IMR-90 (cell line): ENCODE measurements around the gene LPGAT1. TPM values are rescaled to one million over a fixed set of nuclear protein-coding genes. Genes with fewer than 3 reads are reported as not detected.

Experiments used
- ATAC-seq: fragments of 200-7000 bp; cut with Tn5 transposase; 2 replicates; pipeline ENCODE4 v1.9.1; 2020; ENCODE audit warnings: low read depth, mild to moderate bottlenecking, moderate library complexity
- BruUV-seq: library from RNA; stranded (reverse); fragments of 400-500 nt; replicated peaks from 2 replicates; lab custom pipeline; 2021; lab: Mats Ljungman, UMichigan
- CTCF ChIA-PET: fragments of 300-600 bp; formaldehyde crosslinking; extraction: SDS; loops from one replicate; lab custom pipeline; 2021; ENCODE audit warnings: antibody characterized with exemption; lab: Yijun Ruan, JAX
- POLR2A ChIA-PET: fragments of 300-600 bp; sonication (Branson Sonifier 250); formaldehyde crosslinking; loops from one replicate; lab custom pipeline; 2022; ENCODE audit warnings: antibody characterized with exemption; ENCODE audit not compliant: unreplicated experiment; lab: Charles Lee
- DNase-seq: peaks from one replicate; pipeline ENCODE4 v3.0.0; 2013
- H2AFZ ChIP-seq: replicated peaks from 2 replicates; pipeline ENCODE3; 2013; ENCODE audit warnings: low read length, mild to moderate bottlenecking; ENCODE audit not compliant: poor library complexity
- H2AK5ac ChIP-seq: 2 replicates; pipeline ENCODE4 v1.6.1; 2013; ENCODE audit warnings: low read depth, low read length, inconsistent platforms
- H2AK9ac ChIP-seq: replicated peaks from 2 replicates; pipeline ENCODE3; 2013; ENCODE audit warnings: mild to moderate bottlenecking, low read depth, low read length, moderate library complexity; ENCODE audit not compliant: poor library complexity
- H2BK120ac ChIP-seq: 2 replicates; pipeline ENCODE4 v1.6.1; 2013; ENCODE audit warnings: low read depth, low read length, inconsistent platforms
- H2BK15ac ChIP-seq: 3 replicates; pipeline ENCODE4 v1.6.1; 2013; ENCODE audit warnings: low read depth, low read length, inconsistent platforms
- H2BK20ac ChIP-seq: 2 replicates; pipeline ENCODE4 v1.6.1; 2013; ENCODE audit warnings: low read depth, mild to moderate bottlenecking, inconsistent platforms, low read length, moderate library complexity
- H2BK5ac ChIP-seq: 2 replicates; pipeline ENCODE4 v1.6.1; 2013; ENCODE audit warnings: mild to moderate bottlenecking, low read depth, low read length, inconsistent platforms; ENCODE audit not compliant: poor library complexity, severe bottlenecking
- H3K14ac ChIP-seq: replicated peaks from 2 replicates; pipeline ENCODE4 v1.6.1; 2013; ENCODE audit warnings: low read depth, low read length, inconsistent platforms
- H3K18ac ChIP-seq: 2 replicates; pipeline ENCODE4 v1.6.1; 2013; ENCODE audit warnings: low read depth, low read length, control low read depth
- H3K23ac ChIP-seq: 2 replicates; pipeline ENCODE4 v1.6.1; 2013; ENCODE audit warnings: low read depth, low read length, inconsistent platforms
- H3K27ac ChIP-seq: 2 replicates; pipeline ENCODE4 v1.5.1; 2013; ENCODE audit warnings: mild to moderate bottlenecking, control low read depth, low read length; ENCODE audit not compliant: insufficient read depth
- H3K27me3 ChIP-seq: 2 replicates; pipeline ENCODE4 v1.6.1; 2013; ENCODE audit warnings: low read length; ENCODE audit not compliant: control insufficient read depth, insufficient read depth
- H3K36me3 ChIP-seq: 2 replicates; pipeline ENCODE4 v1.6.1; 2013; ENCODE audit warnings: low read length, mixed read lengths; ENCODE audit not compliant: control insufficient read depth, insufficient read depth
- H3K4ac ChIP-seq: 2 replicates; pipeline ENCODE4 v1.6.1; 2013; ENCODE audit warnings: low read depth, low read length, inconsistent platforms
- H3K4me1 ChIP-seq: 2 replicates; pipeline ENCODE4 v1.6.1; 2013; ENCODE audit warnings: low read length, mixed read lengths; ENCODE audit not compliant: control insufficient read depth, insufficient read depth
- H3K4me2 ChIP-seq: 2 replicates; pipeline ENCODE4 v1.6.1; 2013; ENCODE audit warnings: low read depth, mild to moderate bottlenecking, control low read depth, low read length, moderate library complexity
- H3K4me3 ChIP-seq: 2 replicates; pipeline ENCODE4 v1.5.1; 2013; ENCODE audit warnings: low read depth, mild to moderate bottlenecking, control low read depth, low read length, moderate library complexity; ENCODE audit not compliant: insufficient read depth
- H3K56ac ChIP-seq: 2 replicates; pipeline ENCODE4 v1.6.1; 2013; ENCODE audit warnings: low read length, inconsistent platforms; ENCODE audit not compliant: insufficient read depth; ENCODE audit errors: extremely low read depth
- H3K79me1 ChIP-seq, 2 experiments: 2 replicates each; pipeline ENCODE4 v1.6.1; 2013; ENCODE audit warnings: low read length in 2 of 2, inconsistent platforms in 1 of 2, low read depth in 1 of 2
- H3K9ac ChIP-seq: 2 replicates; pipeline ENCODE4 v1.6.1; 2013; ENCODE audit warnings: low read depth, low read length, control low read depth
- H3K9me1 ChIP-seq: 2 replicates; pipeline ENCODE4 v1.6.1; 2013; ENCODE audit warnings: low read length, inconsistent platforms; ENCODE audit not compliant: insufficient read depth
- H3K9me3 ChIP-seq: 2 replicates; pipeline ENCODE4 v1.6.1; 2013; ENCODE audit warnings: low read length; ENCODE audit not compliant: control insufficient read depth, insufficient read depth
- H4K20me1 ChIP-seq: 2 replicates; pipeline ENCODE4 v1.6.1; 2013; ENCODE audit warnings: low read length, inconsistent platforms; ENCODE audit not compliant: insufficient read depth
- H4K5ac ChIP-seq: 2 replicates; pipeline ENCODE4 v1.6.1; 2013; ENCODE audit warnings: mild to moderate bottlenecking, low read depth, low read length, control low read depth
- H4K8ac ChIP-seq, 2 experiments: 2 replicates each; pipeline ENCODE4 v1.6.1; 2013; ENCODE audit warnings: low read depth in 2 of 2, low read length in 2 of 2, control low read depth in 1 of 2, inconsistent platforms in 1 of 2
- H4K91ac ChIP-seq: 2 replicates; pipeline ENCODE4 v1.6.1; 2013; ENCODE audit warnings: low read depth, low read length, inconsistent platforms; ENCODE audit not compliant: insufficient read depth
- BHLHE40 ChIP-seq: fragments of 150-350 bp; IDR thresholded peaks from 2 replicates; pipeline ENCODE4 v1.6.1; 2016; ENCODE audit warnings: mild to moderate bottlenecking, low read depth, low read length
- CEBPB ChIP-seq: IDR thresholded peaks from 2 replicates; pipeline ENCODE4 v1.6.1; 2012; ENCODE audit warnings: low read depth, low read length, improper control_type of control experiment
- CHD1 ChIP-seq: IDR thresholded peaks from 2 replicates; pipeline ENCODE4 v1.6.1; 2012; ENCODE audit warnings: low read depth, low read length, improper control_type of control experiment
- CTCF ChIP-seq: conservative IDR thresholded peaks from 2 replicates; pipeline ENCODE4 v1.5.1; 2012; ENCODE audit warnings: mild to moderate bottlenecking, low read depth, low read length, improper control_type of control experiment
- FOS ChIP-seq: fragments of 150-350 bp; IDR thresholded peaks from 2 replicates; pipeline ENCODE4 v1.6.1; 2016; ENCODE audit warnings: low read depth, low read length
- MAFK ChIP-seq: IDR thresholded peaks from 2 replicates; pipeline ENCODE4 v1.6.1; 2012; ENCODE audit warnings: low read depth, low read length, improper control_type of control experiment
- MAZ ChIP-seq: IDR thresholded peaks from 2 replicates; pipeline ENCODE4 v1.6.1; 2012; ENCODE audit warnings: low read depth, mild to moderate bottlenecking, low read length, improper control_type of control experiment, moderate library complexity, borderline replicate concordance
- MXI1 ChIP-seq: IDR thresholded peaks from 2 replicates; pipeline ENCODE4 v1.6.1; 2012; ENCODE audit warnings: low read depth, mild to moderate bottlenecking, low read length, moderate library complexity, borderline replicate concordance
- NFE2L2 ChIP-seq: fragments of 150-350 bp; IDR thresholded peaks from 2 replicates; pipeline ENCODE4 v1.6.1; 2016; ENCODE audit warnings: low read depth, mild to moderate bottlenecking, low read length
- POLR2A ChIP-seq: IDR thresholded peaks from 2 replicates; pipeline ENCODE4 v1.6.1; 2012; ENCODE audit warnings: mild to moderate bottlenecking, low read depth, low read length
- RAD21 ChIP-seq: IDR thresholded peaks from 2 replicates; pipeline ENCODE4 v1.6.1; 2012; ENCODE audit warnings: low read length, improper control_type of control experiment
- RCOR1 ChIP-seq: IDR thresholded peaks from 2 replicates; pipeline ENCODE4 v1.6.1; 2012; ENCODE audit warnings: mild to moderate bottlenecking, low read length, improper control_type of control experiment; ENCODE audit not compliant: insufficient replicate concordance
- RFX5 ChIP-seq: IDR thresholded peaks from 2 replicates; pipeline ENCODE4 v1.8.0; 2012; ENCODE audit warnings: low read depth, mild to moderate bottlenecking, low read length, moderate library complexity
- SMC3 ChIP-seq: fragments of 150-350 bp; IDR thresholded peaks from 2 replicates; pipeline ENCODE4 v1.6.1; 2016; ENCODE audit warnings: low read depth, mild to moderate bottlenecking, antibody characterized with exemption, low read length, moderate library complexity
- WGBS, 2 experiments: methylation state at CpG; one replicate each; pipeline versions ENCODE4 v1.1.5 to v1.1.7; 2013; ENCODE audit warnings: missing lambda C conversion rate in 2 of 2; ENCODE audit not compliant: insufficient read length in 1 of 2; ENCODE audit errors: extremely low coverage in 2 of 2; 5-methylcytosine and 5-hydroxymethylcytosine counted together
- dilution Hi-C: fragments of 300-500 bp; cut with HindIII; formaldehyde crosslinking; loops from one replicate; pipeline ENCODE4 v1.14.3; 2018; ENCODE audit warnings: low sequenced_read_pairs; ENCODE audit not compliant: unreplicated experiment
- in situ Hi-C: fragments of 300-500 bp; cut with MboI; formaldehyde crosslinking; loops from 3 replicates; pipeline ENCODE4 v1.14.3; 2019; ENCODE audit warnings: low sequenced_read_pairs, inconsistent platforms, mixed read lengths
- intact Hi-C: fragments of 100-400 bp; cut with micrococcal nuclease; formaldehyde crosslinking; loops from 2 replicates; pipeline ENCODE4 v1.10.0; 2022
- polyA plus RNA-seq, 3 experiments: library from polyadenylated mRNA; depleted of rRNA; stranded (reverse); fragments of >200 nt; gene quantifications; 2 replicates each; pipeline ENCODE4 v1.2.3, GENCODE V29; 2012; ENCODE audit warnings: low replicate concordance in 1 of 3
- total RNA-seq: library from RNA; depleted of rRNA; stranded (reverse); fragments of >200 nt; gene quantifications from 2 replicates; pipeline ENCODE4 v1.2.3, GENCODE V29; 2012
- TF ChIP-seq, protein P1 (sequence below): fragments of 150-350 bp; IDR thresholded peaks from 2 replicates; pipeline ENCODE4 v1.6.1; 2016; ENCODE audit warnings: low read depth, mild to moderate bottlenecking, low read length, moderate library complexity, borderline replicate concordance

Gene LPGAT1
- total and polyA plus RNA-seq, 2 of the 4 experiments (the other 2 are of a cell fraction): 6.7 to 13.6 TPM

- H3K4ac ChIP-seq: no peak overlapping the region
- H2BK120ac ChIP-seq: no peak overlapping the region
- H3K36me3 ChIP-seq: no peaks in the 10 kb centered on the region
- H3K4me2 ChIP-seq: no peak overlapping the region
- no peak overlapping the region for H4K5ac ChIP-seq
- WGBS, 2 experiments: no CpG with 5 or more reads among the region's 2 CpGs
- no peak overlapping the region for H3K14ac ChIP-seq
- no peak overlapping the region for H3K56ac ChIP-seq
- H2BK15ac ChIP-seq: no peak overlapping the region
- BruUV-seq: no TSS peak
- no peak overlapping the region for H2BK5ac ChIP-seq
- ChIA-PET POLR2A (no interaction called here), CTCF (no interaction called here)
- H3K9me3 ChIP-seq: no peaks in the 10 kb centered on the region
- in situ Hi-C loops (no loop called here), dilution Hi-C loops (no loop called here), intact Hi-C loops (no loop called here)
- no peak for ATAC-seq
- no peak overlapping the region for H3K27ac ChIP-seq
- no peaks in the 10 kb centered on the region for H3K4me1 ChIP-seq
- H3K18ac ChIP-seq: no peak overlapping the region
- H2AK5ac ChIP-seq: no peak overlapping the region
- no peaks in the 10 kb centered on the region for H3K9me1 ChIP-seq
- no peak overlapping the region for H2AK9ac ChIP-seq
- no peak overlapping the region for H2BK20ac ChIP-seq
- H4K20me1 ChIP-seq: no peaks in the 10 kb centered on the region
- H3K79me1 ChIP-seq: no peaks in the 10 kb centered on the region
- no peak overlapping the region for H3K23ac ChIP-seq
- H3K27me3 ChIP-seq: 0 out of 2 replicates have a peak, but pooled peaks cover 1% of the 10 kb centered on the region
- H3K9ac ChIP-seq: no peak overlapping the region
- DNase-seq: no peak
- no peak overlapping the region for H2AFZ ChIP-seq
- H4K8ac ChIP-seq: no peak overlapping the region
- TF ChIP-seq BHLHE40 (no peak), MAZ (no peak), RAD21 (no peak), CHD1 (no peak), CTCF (no peak), FOS (no peak), SMC3 (no peak), RFX5 (no peak), MAFK (no peak), RCOR1 (no peak), MXI1 (no peak), NFE2L2 (no peak), CEBPB (no peak), POLR2A (no peak)
- TF ChIP-seq, protein P1, sequence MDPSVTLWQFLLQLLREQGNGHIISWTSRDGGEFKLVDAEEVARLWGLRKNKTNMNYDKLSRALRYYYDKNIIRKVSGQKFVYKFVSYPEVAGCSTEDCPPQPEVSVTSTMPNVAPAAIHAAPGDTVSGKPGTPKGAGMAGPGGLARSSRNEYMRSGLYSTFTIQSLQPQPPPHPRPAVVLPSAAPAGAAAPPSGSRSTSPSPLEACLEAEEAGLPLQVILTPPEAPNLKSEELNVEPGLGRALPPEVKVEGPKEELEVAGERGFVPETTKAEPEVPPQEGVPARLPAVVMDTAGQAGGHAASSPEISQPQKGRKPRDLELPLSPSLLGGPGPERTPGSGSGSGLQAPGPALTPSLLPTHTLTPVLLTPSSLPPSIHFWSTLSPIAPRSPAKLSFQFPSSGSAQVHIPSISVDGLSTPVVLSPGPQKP: no peak
- no peak overlapping the region for H4K91ac ChIP-seq
- H3K4me3 ChIP-seq: no peak overlapping the region
Measured at GRCh38 chr1:211715971-211716370, 114.6 kb downstream of the LPGAT1 start.
